IPS DF 19.7 (cell line): Measurements from ENCODE around the gene MAPKAP1.

Experiments used
- DNase-seq: peaks from one replicate; pipeline ENCODE4 v3.0.0-alpha.2; 2013; ENCODE audit warnings: low read depth, low spot score

The MAPKAP1 gene

DNA sequence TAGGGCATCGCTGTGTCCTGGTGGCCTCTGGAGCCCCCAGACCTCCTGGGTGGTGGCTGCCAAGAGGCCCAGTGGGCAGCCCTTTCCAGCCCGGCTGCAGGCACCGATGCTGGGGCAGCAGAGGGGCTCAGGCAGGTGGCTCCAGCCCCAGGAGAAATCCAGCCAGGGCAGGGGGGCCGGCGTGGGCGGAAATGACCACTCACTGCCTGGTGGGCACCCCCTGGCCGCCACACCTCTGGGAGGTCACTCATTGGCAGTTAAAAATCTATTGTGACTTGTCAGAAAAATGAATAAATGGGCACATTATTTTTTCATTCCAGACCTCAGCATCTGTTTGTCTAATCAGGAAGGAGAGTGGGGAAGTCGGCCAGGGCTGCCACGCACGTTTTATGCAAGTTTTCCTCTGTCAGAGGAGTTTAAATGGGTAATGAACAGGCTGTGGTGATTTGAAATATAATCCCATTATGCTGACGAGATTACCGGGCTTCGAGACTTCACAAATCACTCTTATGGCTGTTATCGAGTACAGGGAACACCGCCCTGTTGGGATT lies 273.5 kb downstream of the MAPKAP1 start:
- no peak for DNase-seq

DNA sequence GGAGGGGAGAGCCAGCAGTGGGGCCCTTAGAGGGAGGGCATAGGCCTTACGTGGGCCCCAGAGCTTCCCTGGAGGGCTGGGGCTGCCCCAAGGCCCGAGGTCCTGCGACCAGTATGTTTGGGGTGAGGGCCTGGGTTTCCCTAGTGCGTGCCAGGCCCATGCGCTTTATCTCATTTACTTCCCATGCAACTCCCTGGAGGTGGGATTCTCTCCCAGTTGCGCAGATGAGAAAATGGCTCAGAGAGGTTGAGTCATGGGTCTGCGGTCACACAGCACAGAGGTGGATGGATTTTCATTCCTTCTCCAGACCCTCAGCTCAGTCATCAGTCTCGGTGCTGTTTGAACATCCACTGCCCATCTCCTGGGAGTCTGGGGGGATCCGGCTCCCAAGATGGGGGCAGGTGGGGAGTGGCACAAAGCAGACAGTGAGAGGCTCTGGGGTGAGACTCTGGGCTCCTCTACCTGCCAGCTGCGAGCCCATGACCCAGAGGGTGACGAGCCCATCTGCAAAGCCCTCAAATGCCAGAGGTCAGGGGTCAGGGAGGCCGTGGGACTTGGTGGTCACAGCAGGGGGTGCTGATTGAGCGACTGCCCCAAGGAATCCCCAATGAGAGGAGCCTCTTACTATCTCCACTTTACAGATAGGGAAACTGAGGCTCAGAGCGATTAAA lies 274.2 kb downstream of the MAPKAP1 start:
- no peak for DNase-seq

DNA sequence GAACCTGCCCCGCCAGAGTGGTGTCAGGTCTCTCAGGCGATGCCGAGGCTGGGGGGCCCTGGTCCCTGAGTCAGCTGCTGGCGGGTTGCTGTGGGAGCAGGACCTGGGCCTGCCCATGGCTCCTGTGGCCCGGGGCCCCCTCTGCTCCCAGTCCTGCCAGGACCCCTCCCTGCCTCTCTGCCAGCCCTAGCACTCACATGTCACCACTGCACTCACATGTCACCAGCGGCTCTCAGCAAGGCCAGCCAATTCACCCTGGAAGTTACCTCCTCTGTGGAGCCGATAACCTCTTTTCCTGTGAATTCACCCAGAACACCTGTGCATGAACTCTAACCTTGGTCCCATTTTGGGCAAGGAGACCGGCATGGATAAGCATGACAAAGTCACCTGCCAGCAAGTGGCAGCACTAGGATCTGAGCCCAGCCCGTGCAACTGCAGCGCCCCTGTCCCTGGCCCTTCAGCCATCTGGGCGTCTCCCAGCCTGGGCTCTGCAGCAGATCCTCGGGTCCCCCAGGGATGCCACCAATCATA lies 275.2 kb downstream of the MAPKAP1 start:
- no peak for DNase-seq

GRCh38 chr9:125431012-125431305 lies 276.0 kb downstream of the MAPKAP1 start:
- DNase-seq = no peak

DNA sequence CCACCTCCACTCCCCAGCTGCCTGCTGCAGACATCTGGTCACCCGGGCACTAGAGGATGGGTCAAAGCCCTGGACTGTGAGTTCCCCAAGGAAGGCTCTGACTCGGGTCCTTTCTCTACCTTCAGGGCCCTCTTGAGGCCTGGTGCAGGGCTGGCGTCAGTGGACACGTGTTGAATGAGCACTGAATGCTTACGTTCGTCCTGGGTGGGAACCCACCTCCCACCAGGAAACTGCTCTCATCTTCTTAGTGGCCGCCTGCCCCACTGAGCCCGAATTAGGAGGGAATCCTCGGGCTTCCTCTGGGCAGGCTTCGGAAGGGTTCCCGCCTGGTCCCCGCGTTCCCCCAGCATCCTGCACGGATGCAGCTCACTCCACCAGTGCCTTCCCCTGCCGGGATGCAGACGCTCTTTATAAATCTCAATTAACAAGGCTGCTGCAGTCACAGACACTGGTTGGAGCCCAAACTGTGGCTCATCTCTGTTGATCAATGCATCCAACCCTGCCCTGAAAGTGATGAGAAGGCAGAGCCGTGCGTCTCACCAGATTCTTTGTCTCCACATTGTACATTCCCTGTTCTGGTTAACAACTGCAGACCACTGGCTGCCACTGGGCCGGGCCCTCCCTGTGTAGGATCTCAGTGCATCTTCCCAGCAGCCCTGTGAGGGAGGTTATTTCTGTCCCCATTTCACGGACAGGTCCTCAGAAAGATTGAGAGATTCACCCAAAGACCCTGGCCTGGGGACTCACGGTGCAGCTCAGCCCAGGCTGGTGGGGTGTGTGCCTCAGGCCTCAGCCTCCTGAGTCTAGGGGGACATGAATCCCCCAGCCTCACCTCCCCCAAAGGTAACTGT lies 276.6 kb downstream of the MAPKAP1 start:
- no peak for DNase-seq

- DNase-seq = no peak
Measured at GRCh38 chr9:125429476-125430160, 277.4 kb downstream of the MAPKAP1 start.

DNA sequence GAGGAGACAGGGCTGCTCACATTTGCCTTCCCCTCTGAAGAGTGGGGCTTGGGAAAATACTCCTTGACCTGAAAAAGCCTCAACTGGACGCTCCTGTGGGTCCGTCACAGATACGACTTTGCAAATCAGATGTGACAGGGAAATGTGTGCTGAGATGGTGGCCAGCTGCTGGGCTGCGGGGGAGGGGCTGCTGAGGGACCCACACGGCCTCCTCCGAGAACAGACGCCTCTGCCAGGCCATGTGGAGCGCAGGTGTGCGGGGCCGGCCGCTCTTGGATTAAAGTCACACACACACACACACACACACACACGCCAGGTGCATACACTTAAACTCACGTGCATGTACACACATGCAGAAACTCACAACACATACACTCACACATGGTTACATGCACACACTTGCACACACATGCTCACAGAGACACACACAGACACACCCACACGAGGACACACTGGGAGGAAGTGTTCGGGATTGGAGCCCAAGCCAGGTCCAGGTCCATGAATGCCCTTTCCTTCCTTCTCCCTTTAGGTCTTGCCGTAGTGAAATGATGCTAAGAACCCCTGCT lies 278.0 kb downstream of the MAPKAP1 start:
- DNase-seq = no peak

- DNase-seq = no peak
Measured at GRCh38 chr9:125428060-125428901, 278.7 kb downstream of the MAPKAP1 start.

GRCh38 chr9:125427556-125427955 lies 279.5 kb downstream of the MAPKAP1 start:
- DNase-seq = no peak

- DNase-seq = no peak
Measured at GRCh38 chr9:125426926-125427325, 280.1 kb downstream of the MAPKAP1 start.

DNA sequence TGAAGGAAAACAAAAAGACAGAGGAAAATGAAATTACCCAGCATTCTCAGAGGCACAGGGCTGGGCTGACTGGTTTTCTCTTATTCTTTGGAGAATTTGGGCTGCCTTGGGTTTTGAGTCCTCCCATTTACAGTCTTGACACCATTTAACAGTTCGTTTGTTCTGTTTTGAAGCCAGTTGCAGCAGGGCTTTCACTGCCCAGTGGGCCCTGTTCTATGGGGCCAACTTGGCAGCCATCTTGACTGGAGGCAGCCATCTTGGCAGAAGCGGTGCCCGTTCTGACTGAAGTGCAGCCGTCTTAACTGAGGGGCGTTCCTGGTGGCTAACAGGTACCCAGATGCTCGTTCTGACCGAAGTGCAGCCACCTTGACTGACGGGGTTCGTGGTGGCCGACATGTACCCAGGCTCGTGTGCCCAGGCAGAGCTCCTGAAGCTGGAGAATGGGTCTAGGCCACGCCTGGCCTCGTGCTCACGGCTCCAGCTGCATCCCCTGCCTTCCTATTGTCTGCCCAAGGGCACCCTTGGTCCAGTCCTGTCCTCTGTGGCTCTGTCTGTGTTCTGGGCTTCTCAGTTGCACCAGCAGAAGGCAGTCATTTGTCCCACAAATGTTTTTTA lies 281.0 kb downstream of the MAPKAP1 start:
- DNase-seq = no peak

- DNase-seq = no peak
Measured at GRCh38 chr9:125425170-125425897, 281.7 kb downstream of the MAPKAP1 start.

- no peak for DNase-seq
Measured at GRCh38 chr9:125423964-125424363, 283.0 kb downstream of the MAPKAP1 start.

- DNase-seq = no peak
Measured at GRCh38 chr9:125422853-125423252, 284.2 kb downstream of the MAPKAP1 start.

DNA sequence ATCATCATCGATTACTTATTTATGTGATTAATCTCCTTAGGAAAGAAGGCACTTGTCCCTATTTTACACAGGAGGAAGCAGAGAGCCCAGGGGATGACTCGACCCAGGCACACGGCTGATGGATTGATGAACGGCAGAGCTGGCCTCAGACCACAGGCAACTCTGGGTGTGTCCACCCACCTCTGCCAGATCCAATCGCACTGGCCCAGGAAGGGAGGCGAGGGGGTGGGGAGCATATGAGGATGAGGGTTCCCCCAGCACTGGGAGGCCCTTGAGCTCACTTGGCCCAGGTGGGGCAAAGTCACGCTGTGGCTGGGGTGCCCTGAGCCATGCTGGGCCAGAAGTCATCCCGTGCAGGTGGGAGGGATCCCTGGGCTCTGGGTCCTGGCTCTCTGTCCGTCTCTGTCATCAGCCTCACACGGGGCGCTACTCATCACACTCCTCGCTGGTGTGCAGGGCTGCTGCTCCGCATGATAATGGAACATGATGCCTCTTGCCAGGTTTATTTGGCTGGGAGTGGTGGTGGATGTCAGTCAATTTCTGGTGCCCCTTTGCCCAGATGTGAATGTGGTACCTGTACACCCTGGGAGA lies 285.3 kb downstream of the MAPKAP1 start:
- no peak for DNase-seq

GRCh38 chr9:125421166-125421565 lies 285.8 kb downstream of the MAPKAP1 start:
- DNase-seq = no peak

DNA sequence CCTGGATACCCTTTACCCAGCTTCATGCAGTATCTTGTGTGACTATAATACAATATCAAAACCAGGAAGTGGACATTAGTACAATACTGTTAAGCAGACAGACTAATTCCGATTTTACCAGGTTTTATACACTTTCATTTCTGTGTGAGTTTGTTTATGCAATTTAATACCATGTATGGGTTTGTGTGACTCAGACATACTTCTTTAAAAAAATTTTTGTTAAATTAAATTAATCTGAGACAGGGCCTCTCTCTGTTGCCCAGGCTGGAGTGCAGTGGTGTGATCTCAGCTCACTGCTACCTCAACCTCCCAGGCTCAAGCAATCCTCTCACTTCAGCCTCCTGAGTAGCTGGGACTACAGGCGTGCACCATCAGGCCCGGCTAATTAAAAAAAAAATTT lies 288.6 kb downstream of the MAPKAP1 start:
- no peak for DNase-seq

DNA sequence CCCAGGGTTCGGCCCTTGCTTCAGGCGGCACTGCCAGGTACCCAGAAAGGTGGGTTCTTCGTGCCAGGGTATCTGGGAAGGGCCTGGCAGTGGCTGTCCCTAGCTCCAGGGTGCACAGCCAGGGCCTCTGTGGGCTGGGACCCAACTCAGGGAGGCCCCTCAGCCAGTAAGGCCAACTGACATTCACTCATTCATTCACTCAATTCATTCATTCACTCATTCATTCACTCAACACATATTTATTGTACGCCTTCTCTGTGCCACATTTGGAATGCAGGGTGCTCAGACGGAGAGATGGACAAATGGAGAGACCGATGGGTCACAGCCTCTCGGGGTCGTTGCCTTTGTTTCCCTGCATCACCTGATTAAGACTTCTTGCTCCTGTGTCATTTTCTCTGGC lies 290.5 kb downstream of the MAPKAP1 start:
- DNase-seq = no peak
